Upper lobe of left lung (tissue), 6 donors: ENCODE measurements around the gene SLC35D3. TPM values are rescaled to one million over a fixed set of nuclear protein-coding genes. Genes with fewer than 3 reads are reported as not detected.

Source experiments
- ATAC-seq, 2 donors: fragments of 200-7000 bp; cut with Tn5 transposase; one replicate each; pipeline ENCODE4 v1.9.1; 2022; ENCODE audit warnings: mild to moderate bottlenecking in 2 of 2, moderate library complexity in 2 of 2; ENCODE audit not compliant: low FRiP score in 2 of 2
- DNase-seq, 2 donors: peaks; one replicate each; pipeline ENCODE4 v3.0.0-alpha.2; 2019 to 2020
- H3K27ac ChIP-seq, 4 donors: fragments of 200-600 bp; sonication (generic); one replicate each; pipeline ENCODE4 v1.5.1; 2016 to 2019
- H3K27me3 ChIP-seq, 4 donors: fragments of 200-600 bp; sonication (generic); one replicate each; pipeline ENCODE4 v1.5.1; 2017 to 2019
- H3K36me3 ChIP-seq, 4 donors: fragments of 200-600 bp; sonication (generic); one replicate each; pipeline ENCODE4 v1.5.1; 2016 to 2019
- H3K4me1 ChIP-seq, 4 donors: fragments of 200-600 bp; sonication (generic); one replicate each; pipeline ENCODE4 v1.5.1; 2018 to 2019
- H3K4me3 ChIP-seq, 4 donors: fragments of 200-600 bp; sonication (generic); one replicate each; pipeline ENCODE4 v1.5.1; 2017 to 2019; ENCODE audit warnings: mild to moderate bottlenecking in 2 of 4, moderate library complexity in 1 of 4
- H3K9me3 ChIP-seq, 4 donors: fragments of 200-600 bp; sonication (generic); one replicate each; pipeline ENCODE4 v1.5.1; 2018 to 2019
- EP300 ChIP-seq, 4 donors: sonication (generic); formaldehyde crosslinking; IDR thresholded peaks; one replicate each; pipeline ENCODE4 v1.5.1; 2017; ENCODE audit warnings: antibody characterized with exemption in 4 of 4, control low read depth in 2 of 4
- POLR2A ChIP-seq, 4 donors: fragments of 450-650 bp; IDR thresholded peaks; one replicate each; pipeline ENCODE4 v1.5.1; 2016 to 2017; ENCODE audit warnings: antibody characterized with exemption in 4 of 4, mild to moderate bottlenecking in 2 of 4
- POLR2AphosphoS5 ChIP-seq, 2 donors: sonication (generic); formaldehyde crosslinking; IDR thresholded peaks; one replicate each; pipeline ENCODE4 v1.5.1; 2017; ENCODE audit warnings: antibody characterized with exemption in 2 of 2
- WGBS, 2 donors: methylation state at CpG; one replicate each; pipeline ENCODE4 v1.1.5; 2017 to 2018; 5-methylcytosine and 5-hydroxymethylcytosine counted together
- total RNA-seq, 6 donors: library from RNA; depleted of rRNA in 4 of 6; stranded (reverse); fragments of >200 nt in 4 of 6; gene quantifications; one replicate each; pipeline versions ENCODE4 v1.1.0 to v1.2.1, GENCODE V29; 2016 to 2021
- TF ChIP-seq, protein P1 (sequence below), 6 experiments: fragments of 450-650 bp in 4 of 6; fragments of 200-600 bp in 2 of 6; sonication (generic) in 2 of 6; IDR thresholded peaks; one replicate each; pipeline ENCODE4 v1.5.1; 2016 to 2019; ENCODE audit warnings: antibody characterized with exemption in 6 of 6
- donor health status: DM: no; HTN: no; CAD: no; lungs with moderate emphysema.
- donor health status: DM: no; HTN: yes; CAD: no; lungs with severe emphysema.

Gene SLC35D3
- total RNA-seq, 6 donors from 2014 or later: 0.13 TPM; not detected in 5

DNA sequence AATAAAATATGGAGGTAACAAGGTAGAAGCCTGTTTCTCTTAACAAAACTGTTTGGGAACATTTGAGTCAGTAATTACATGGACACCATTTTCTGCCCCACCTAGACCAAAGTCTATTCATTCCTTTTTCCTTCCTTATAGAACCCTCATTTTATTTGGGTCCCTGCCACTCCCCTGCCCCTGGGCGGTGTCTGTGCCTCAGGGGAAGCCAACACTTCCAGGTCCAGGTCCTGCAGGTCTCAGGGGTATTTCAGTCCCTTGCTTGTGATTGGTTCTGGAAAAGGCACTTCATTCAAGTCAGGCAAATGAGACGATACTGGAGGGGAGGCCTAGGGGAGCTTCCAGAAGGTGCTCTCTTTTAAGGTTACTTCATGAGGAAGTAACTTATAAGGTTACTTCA lies 42.3 kb downstream of the SLC35D3 start:
- Histone ChIP-seq H3K27ac (no peak overlapping the region), H3K4me1 (peaks cover 0 to 6% (median 0%) of the 10 kb centered on the region in 4 donors), H3K9me3 (no peaks in the 10 kb centered on the region), H3K36me3 (no peaks in the 10 kb centered on the region), H3K27me3 (no peaks in the 10 kb centered on the region), H3K4me3 (no peak overlapping the region)
- DNase-seq (no peak), ATAC-seq (no peak)
- TF ChIP-seq, protein P1, sequence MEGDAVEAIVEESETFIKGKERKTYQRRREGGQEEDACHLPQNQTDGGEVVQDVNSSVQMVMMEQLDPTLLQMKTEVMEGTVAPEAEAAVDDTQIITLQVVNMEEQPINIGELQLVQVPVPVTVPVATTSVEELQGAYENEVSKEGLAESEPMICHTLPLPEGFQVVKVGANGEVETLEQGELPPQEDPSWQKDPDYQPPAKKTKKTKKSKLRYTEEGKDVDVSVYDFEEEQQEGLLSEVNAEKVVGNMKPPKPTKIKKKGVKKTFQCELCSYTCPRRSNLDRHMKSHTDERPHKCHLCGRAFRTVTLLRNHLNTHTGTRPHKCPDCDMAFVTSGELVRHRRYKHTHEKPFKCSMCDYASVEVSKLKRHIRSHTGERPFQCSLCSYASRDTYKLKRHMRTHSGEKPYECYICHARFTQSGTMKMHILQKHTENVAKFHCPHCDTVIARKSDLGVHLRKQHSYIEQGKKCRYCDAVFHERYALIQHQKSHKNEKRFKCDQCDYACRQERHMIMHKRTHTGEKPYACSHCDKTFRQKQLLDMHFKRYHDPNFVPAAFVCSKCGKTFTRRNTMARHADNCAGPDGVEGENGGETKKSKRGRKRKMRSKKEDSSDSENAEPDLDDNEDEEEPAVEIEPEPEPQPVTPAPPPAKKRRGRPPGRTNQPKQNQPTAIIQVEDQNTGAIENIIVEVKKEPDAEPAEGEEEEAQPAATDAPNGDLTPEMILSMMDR (IDR thresholded peaks at IDR 0.05): no peak
- TF ChIP-seq POLR2A (IDR thresholded peaks at IDR 0.05): no peak
- no peak for TF ChIP-seq POLR2AphosphoS5 (IDR thresholded peaks at IDR 0.05)
- TF ChIP-seq EP300 (IDR thresholded peaks at IDR 0.05): no peak
- WGBS, 2 donors: 75 to 84% methylated on average over 2 of the region's 2 CpGs

GRCh38 chr6:136967876-136968752 lies 46.0 kb downstream of the SLC35D3 start:
- H3K36me3 ChIP-seq: no peaks in the 10 kb centered on the region
- H3K4me1 ChIP-seq: peaks cover 0 to 6% (median 0%) of the 10 kb centered on the region in 4 donors
- no peaks in the 10 kb centered on the region for H3K27me3 ChIP-seq
- H3K27ac ChIP-seq: no peak overlapping the region
- H3K4me3 ChIP-seq: no peak overlapping the region
- H3K9me3 ChIP-seq: no peaks in the 10 kb centered on the region
- WGBS, 2 donors: 48 to 51% methylated on average over 19 of the region's 19 CpGs
- ATAC-seq (peak; percentile 69 to 87), DNase-seq (peak in 1 of 2 donors; percentile 68)
- TF ChIP-seq POLR2AphosphoS5 (IDR thresholded peaks at IDR 0.05): no peak
- TF ChIP-seq, protein P1 (IDR thresholded peaks at IDR 0.05): peak; percentile 39 to 71 (median 54)

GRCh38 chr6:136968837-136969236 lies 46.7 kb downstream of the SLC35D3 start:
- WGBS, 2 donors: 61 to 70% methylated on average over 6 to 7 of the region's 7 CpGs
- DNase-seq: no peak
- Histone ChIP-seq H3K36me3 (no peaks in the 10 kb centered on the region), H3K27ac (no peak overlapping the region), H3K4me1 (peaks cover 0 to 6% (median 0%) of the 10 kb centered on the region in 4 donors), H3K27me3 (no peaks in the 10 kb centered on the region), H3K4me3 (no peak overlapping the region), H3K9me3 (no peaks in the 10 kb centered on the region)
- TF ChIP-seq, protein P1 (IDR thresholded peaks at IDR 0.05): no peak
- TF ChIP-seq POLR2AphosphoS5 (IDR thresholded peaks at IDR 0.05) (no peak), POLR2A (IDR thresholded peaks at IDR 0.05) (no peak), EP300 (IDR thresholded peaks at IDR 0.05) (no peak)
- ATAC-seq: no peak

DNA sequence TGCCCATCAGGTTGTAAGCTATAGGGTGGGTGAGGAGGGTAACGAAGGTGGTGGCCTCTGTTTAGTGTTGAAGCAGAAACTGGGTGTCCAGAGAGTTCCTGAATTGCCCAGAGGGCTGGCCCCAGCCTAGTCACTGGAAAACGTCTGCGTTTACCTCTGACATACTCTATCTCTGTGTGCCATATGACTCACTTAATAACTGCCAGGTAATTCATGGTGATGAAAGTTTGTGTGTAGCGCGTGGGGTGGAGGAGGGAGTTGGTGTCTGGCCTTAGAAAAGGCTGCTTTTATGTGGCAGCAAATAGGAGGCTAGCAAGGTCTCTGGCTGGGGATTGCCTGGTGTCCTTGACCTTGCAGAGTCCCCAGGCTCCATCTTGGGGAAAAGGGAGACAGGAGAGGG lies 47.3 kb downstream of the SLC35D3 start:
- Histone ChIP-seq H3K4me1 (peaks cover 0 to 6% (median 0%) of the 10 kb centered on the region in 4 donors), H3K9me3 (no peaks in the 10 kb centered on the region), H3K27ac (no peak overlapping the region), H3K36me3 (no peaks in the 10 kb centered on the region), H3K4me3 (no peak overlapping the region), H3K27me3 (no peaks in the 10 kb centered on the region)
- TF ChIP-seq POLR2A (IDR thresholded peaks at IDR 0.05) (no peak), EP300 (IDR thresholded peaks at IDR 0.05) (no peak), POLR2AphosphoS5 (IDR thresholded peaks at IDR 0.05) (no peak)
- TF ChIP-seq, protein P1 (IDR thresholded peaks at IDR 0.05): no peak
- 87 to 89% methylated on average over 5 of the region's 5 CpGs for WGBS, 2 donors
- ATAC-seq (no peak), DNase-seq (no peak)
